ENCODE results near the gene RFPL1.
"Not testable (repeated sequence)": the region's sequence is repeated elsewhere in the genome, so short reads cannot be mapped to it uniquely, and the experiment has no call there.

RFPL1 gene

GRCh38 chr22:29438283-29438682 is at the start of gene RFPL1:
Gene RFPL1 (plus strand): TSS chr22:29438583.
- not testable (repeated sequence) for DNase-seq

GRCh38 chr22:29388759-29389090 is 49.7 kb upstream of the RFPL1 start:
- no peak for DNase-seq

- DNase-seq = no peak
Observed at GRCh38 chr22:29390270-29390669, 48.1 kb upstream of the RFPL1 start.

GRCh38 chr22:29391546-29391945 is 46.8 kb upstream of the RFPL1 start:
- DNase-seq = no peak

GRCh38 chr22:29393019-29393608 is 45.3 kb upstream of the RFPL1 start:
- DNase-seq = no peak

- peak in 3 of 4 experiments; percentile 21 to 49 (median 30) for DNase-seq
Observed at GRCh38 chr22:29394931-29395581, 43.3 kb upstream of the RFPL1 start.

GRCh38 chr22:29396126-29396525 is 42.3 kb upstream of the RFPL1 start:
- no peak for DNase-seq

GRCh38 chr22:29397791-29398190 is 40.6 kb upstream of the RFPL1 start:
- DNase-seq = no peak

GRCh38 chr22:29400576-29400975 is 37.8 kb upstream of the RFPL1 start:
- DNase-seq = no peak

GRCh38 chr22:29401538-29401937 is 36.8 kb upstream of the RFPL1 start:
- not testable (repeated sequence) for DNase-seq

GRCh38 chr22:29408940-29409339 is 29.4 kb upstream of the RFPL1 start:
- no peak for DNase-seq

- not testable (repeated sequence) for DNase-seq
Observed at GRCh38 chr22:29411569-29412211, 26.7 kb upstream of the RFPL1 start.

- DNase-seq = not testable (repeated sequence)
Observed at GRCh38 chr22:29412772-29413171, 25.6 kb upstream of the RFPL1 start.

- peak; percentile 12 to 39 (median 28) for DNase-seq
Observed at GRCh38 chr22:29414951-29415591, 23.3 kb upstream of the RFPL1 start.

- DNase-seq = not testable (repeated sequence)
Observed at GRCh38 chr22:29418704-29419103, 19.7 kb upstream of the RFPL1 start.

GRCh38 chr22:29426476-29426875 is 11.9 kb upstream of the RFPL1 start:
- DNase-seq = no peak

GRCh38 chr22:29427176-29427760 is 11.1 kb upstream of the RFPL1 start:
- DNase-seq = no peak

- DNase-seq = no peak
Observed at GRCh38 chr22:29431986-29432385, 6.4 kb upstream of the RFPL1 start.

GRCh38 chr22:29433856-29434255 is 4.5 kb upstream of the RFPL1 start:
- DNase-seq = no peak

- no peak for DNase-seq
Observed at GRCh38 chr22:29434288-29434687, 4.1 kb upstream of the RFPL1 start.

- no peak for DNase-seq
Observed at GRCh38 chr22:29435236-29436136, 2.9 kb upstream of the RFPL1 start.

- no peak for DNase-seq
Observed at GRCh38 chr22:29442976-29443375, 4.6 kb downstream of the RFPL1 start.

Data from activated naive CD4-positive, alpha-beta T cell (primary cell).